ENCODE results near the gene NEIL3. TPM values are rescaled to one million over a fixed set of nuclear protein-coding genes. Genes with fewer than 3 reads are reported as not detected.

The NEIL3 gene
- polyA plus RNA-seq, 1 donor (not counting 4 experiments of a cell fraction or from before 2014, with no cell fraction given): 7.6 TPM

- Histone ChIP-seq H3K9me1 (ENCODE audit: control insufficient read depth, extremely low read depth, insufficient read depth, low read length) (no peaks in the 10 kb centered on the region), H4K20me1 (ENCODE audit: control insufficient read depth, extremely low read depth, insufficient read depth, low read length) (no peaks in the 10 kb centered on the region), H3K79me2 (ENCODE audit: control insufficient read depth, insufficient read depth, low read length) (peaks cover 26% of the 10 kb centered on the region), H3K4me2 (ENCODE audit: control insufficient read depth, extremely low read depth, insufficient read depth, low read depth, low read length) (no peak overlapping the region), H3K9ac (ENCODE audit: control insufficient read depth, extremely low read depth, insufficient read depth, low read length) (no peak overlapping the region), H2AFZ (ENCODE audit: control insufficient read depth, low read length) (no peak overlapping the region), H3K27ac (ENCODE audit: control insufficient read depth, insufficient read depth, low read length) (peak overlapping the region; percentile 6), H3K4me1 (ENCODE audit: control insufficient read depth, extremely low read depth, insufficient read depth, low read length) (peaks cover 27% of the 10 kb centered on the region), H3K36me3 (ENCODE audit: control insufficient read depth in 2 of 2, extremely low read depth in 1 of 2, insufficient read depth in 2 of 2, low read length in 2 of 2) (no peaks in the 10 kb centered on the region), H3K27me3 (ENCODE audit: control insufficient read depth, extremely low read depth, insufficient read depth, low read length) (no peaks in the 10 kb centered on the region), H3K4me3 (ENCODE audit: control insufficient read depth in 2 of 3, extremely low read depth in 1 of 3, insufficient read depth in 2 of 3, low read depth in 1 of 3, low read length in 3 of 3) (no peak overlapping the region), H3K9me3 (ENCODE audit: control insufficient read depth, low read depth, low read length) (no peaks in the 10 kb centered on the region)
- FAIRE-seq (peak; percentile 70), DNase-seq (ENCODE audit: low read depth, low spot score) (no peak)
- TF ChIP-seq EZH2 (IDR thresholded peaks at IDR 0.05; ENCODE audit: low read length) (no peak), CTCF (optimal IDR thresholded peaks at IDR 0.05 in 1 of 3, IDR thresholded peaks at IDR 0.05 in 1 of 3, conservative IDR thresholded peaks at IDR 0.05 in 1 of 3; ENCODE audit: extremely low read depth in 1 of 3, insufficient read depth in 2 of 3, low read length in 3 of 3) (no peak)
- dilution Hi-C loops (cut with MboI; ENCODE audit: extremely low pct_ligation_motif_present, low sequenced_read_pairs): no loop called here
These were observed 1.5 kb upstream of the NEIL3 start for GRCh38 chr4:177308125-177308524.

GRCh38 chr4:177308847-177309521 is 690 bp upstream of the NEIL3 start:
- Histone ChIP-seq H3K27me3 (ENCODE audit: control insufficient read depth, extremely low read depth, insufficient read depth, low read length) (no peaks in the 10 kb centered on the region), H3K9me1 (ENCODE audit: control insufficient read depth, extremely low read depth, insufficient read depth, low read length) (no peaks in the 10 kb centered on the region), H3K9me3 (ENCODE audit: control insufficient read depth, low read depth, low read length) (no peaks in the 10 kb centered on the region), H3K9ac (ENCODE audit: control insufficient read depth, extremely low read depth, insufficient read depth, low read length) (peak overlapping the region; percentile 81), H3K4me2 (ENCODE audit: control insufficient read depth, extremely low read depth, insufficient read depth, low read depth, low read length) (peak overlapping the region; percentile 94), H4K20me1 (ENCODE audit: control insufficient read depth, extremely low read depth, insufficient read depth, low read length) (no peaks in the 10 kb centered on the region), H3K36me3 (ENCODE audit: control insufficient read depth in 2 of 2, extremely low read depth in 1 of 2, insufficient read depth in 2 of 2, low read length in 2 of 2) (no peaks in the 10 kb centered on the region), H3K79me2 (ENCODE audit: control insufficient read depth, insufficient read depth, low read length) (peaks cover 26% of the 10 kb centered on the region), H3K4me3 (ENCODE audit: control insufficient read depth in 2 of 3, extremely low read depth in 1 of 3, insufficient read depth in 2 of 3, low read depth in 1 of 3, low read length in 3 of 3) (peak overlapping the region in 2 of 3 experiments; percentile 94 to 99), H3K27ac (ENCODE audit: control insufficient read depth, insufficient read depth, low read length) (peak overlapping the region; percentile 5), H3K4me1 (ENCODE audit: control insufficient read depth, extremely low read depth, insufficient read depth, low read length) (peaks cover 27% of the 10 kb centered on the region), H2AFZ (ENCODE audit: control insufficient read depth, low read length) (peak overlapping the region; percentile 96)
- dilution Hi-C loops (cut with MboI; ENCODE audit: extremely low pct_ligation_motif_present, low sequenced_read_pairs): no loop called here
- DNase-seq (ENCODE audit: low read depth, low spot score) (no peak), FAIRE-seq (no peak)
- TF ChIP-seq CTCF (optimal IDR thresholded peaks at IDR 0.05 in 1 of 3, IDR thresholded peaks at IDR 0.05 in 1 of 3, conservative IDR thresholded peaks at IDR 0.05 in 1 of 3; ENCODE audit: extremely low read depth in 1 of 3, insufficient read depth in 2 of 3, low read length in 3 of 3) (no peak), EZH2 (IDR thresholded peaks at IDR 0.05; ENCODE audit: low read length) (no peak)

Data from keratinocyte (primary cell).